GM12872 (cell line): ENCODE data around the gene FEM1B.

Experiments used
- TF ChIP-seq, protein P1 (sequence below): IDR thresholded peaks from 3 replicates; pipeline ENCODE4 v1.5.1; 2011; ENCODE audit warnings: low read depth, mild to moderate bottlenecking, low read length, moderate library complexity; ENCODE audit not compliant: insufficient read depth

Gene FEM1B

DNA sequence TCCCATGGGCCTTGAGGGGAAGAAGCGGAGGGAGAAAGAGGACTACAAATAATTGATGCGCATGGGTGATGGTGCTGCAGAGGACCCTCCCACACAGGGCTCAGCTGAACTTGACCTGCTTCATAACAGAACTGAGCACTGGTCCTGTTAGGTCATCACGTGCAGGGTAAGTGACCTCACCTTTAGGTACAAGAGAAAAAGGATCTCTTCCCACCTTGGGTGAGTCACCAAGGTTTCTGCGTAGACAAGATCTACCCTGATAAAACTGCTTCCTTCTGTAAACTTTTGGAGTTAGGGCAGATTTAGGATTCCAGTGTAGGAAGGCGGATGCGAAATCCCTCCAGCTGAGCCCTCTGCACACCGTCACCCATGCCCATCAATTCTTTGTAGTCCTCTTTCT is 67.1 kb downstream of the FEM1B start:
- TF ChIP-seq, protein P1, sequence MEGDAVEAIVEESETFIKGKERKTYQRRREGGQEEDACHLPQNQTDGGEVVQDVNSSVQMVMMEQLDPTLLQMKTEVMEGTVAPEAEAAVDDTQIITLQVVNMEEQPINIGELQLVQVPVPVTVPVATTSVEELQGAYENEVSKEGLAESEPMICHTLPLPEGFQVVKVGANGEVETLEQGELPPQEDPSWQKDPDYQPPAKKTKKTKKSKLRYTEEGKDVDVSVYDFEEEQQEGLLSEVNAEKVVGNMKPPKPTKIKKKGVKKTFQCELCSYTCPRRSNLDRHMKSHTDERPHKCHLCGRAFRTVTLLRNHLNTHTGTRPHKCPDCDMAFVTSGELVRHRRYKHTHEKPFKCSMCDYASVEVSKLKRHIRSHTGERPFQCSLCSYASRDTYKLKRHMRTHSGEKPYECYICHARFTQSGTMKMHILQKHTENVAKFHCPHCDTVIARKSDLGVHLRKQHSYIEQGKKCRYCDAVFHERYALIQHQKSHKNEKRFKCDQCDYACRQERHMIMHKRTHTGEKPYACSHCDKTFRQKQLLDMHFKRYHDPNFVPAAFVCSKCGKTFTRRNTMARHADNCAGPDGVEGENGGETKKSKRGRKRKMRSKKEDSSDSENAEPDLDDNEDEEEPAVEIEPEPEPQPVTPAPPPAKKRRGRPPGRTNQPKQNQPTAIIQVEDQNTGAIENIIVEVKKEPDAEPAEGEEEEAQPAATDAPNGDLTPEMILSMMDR, result no peak
